Measurements from ENCODE around the gene ITGB3. TPM values are rescaled to one million over a fixed set of nuclear protein-coding genes. Genes with fewer than 3 reads are reported as not detected.

The ITGB3 gene
- total and polyA plus RNA-seq, 9 of the 15 experiments (the other 6 are each of a cell fraction or from before 2014, with no cell fraction given) = 0.08 to 2.6 (median 0.62) TPM; not detected in 1

- TF ChIP-seq POLR2B (IDR thresholded peaks at IDR 0.05; ENCODE audit: low read depth, partially characterized antibody) = no peak
- no peak for TF ChIP-seq CHD1 (IDR thresholded peaks at IDR 0.05; ENCODE audit: low read length)
- no peak for TF ChIP-seq PPARD (CRISPR knock-in tag; IDR thresholded peaks at IDR 0.05)
- TF ChIP-seq TOE1 (IDR thresholded peaks at IDR 0.05; ENCODE audit: borderline replicate concordance) = no peak
- no peak for TF ChIP-seq TOE1 (CRISPR knock-in tag; IDR thresholded peaks at IDR 0.05; ENCODE audit: borderline replicate concordance, low read depth)
- no peak for TF ChIP-seq ZNF174 (CRISPR knock-in tag; IDR thresholded peaks at IDR 0.05)
- peak in 1 of 2 experiments; percentile 90; a peak in 2 of 4 replicates for TF ChIP-seq SRF (CRISPR knock-in tag; IDR thresholded peaks at IDR 0.05)
- no peak for TF ChIP-seq MCM3 (IDR thresholded peaks at IDR 0.05)
- no peak for TF ChIP-seq HINFP (tag; conservative IDR thresholded peaks at IDR 0.05; ENCODE audit: low read depth)
- TF ChIP-seq PCBP1 (IDR thresholded peaks at IDR 0.05; ENCODE audit: low read depth, low read length, poor library complexity, severe bottlenecking) = no peak
- TF ChIP-seq ATF7 (IDR thresholded peaks at IDR 0.05) = peak; percentile 45
- no peak for TF ChIP-seq RFX5 (IDR thresholded peaks at IDR 0.05; ENCODE audit: low read depth, low read length)
- no peak for TF ChIP-seq ZNF695 (CRISPR knock-in tag; IDR thresholded peaks at IDR 0.05)
- peak; percentile 67; the same call in 1 of the 2 replicates for TF ChIP-seq RNF2 (IDR thresholded peaks at IDR 0.05)
- no peak for TF ChIP-seq HNRNPH1 (optimal IDR thresholded peaks at IDR 0.05; ENCODE audit: low read depth, low read length)
- no peak for TF ChIP-seq ZNF57 (CRISPR knock-in tag; IDR thresholded peaks at IDR 0.05)
- peak; percentile 62 to 81; a peak in 3 of 4 replicates for TF ChIP-seq MAZ (CRISPR knock-in tag; conservative IDR thresholded peaks at IDR 0.05 in 1 of 2, IDR thresholded peaks at IDR 0.05 in 1 of 2)
- no peak for TF ChIP-seq SMAD2 (IDR thresholded peaks at IDR 0.05; ENCODE audit: low read depth, low read length)
- peak; percentile 80 for TF ChIP-seq MTA2 (IDR thresholded peaks at IDR 0.05; ENCODE audit: low read depth)
- TF ChIP-seq FUS (optimal IDR thresholded peaks at IDR 0.05; ENCODE audit: low read depth, low read length) = no peak
- TF ChIP-seq BHLHE40 (IDR thresholded peaks at IDR 0.05; ENCODE audit: low read length) = peak; percentile 57
- TF ChIP-seq ZNF76 (CRISPR knock-in tag; IDR thresholded peaks at IDR 0.05; ENCODE audit: borderline replicate concordance) = 0 out of 2 replicates have a peak, but pooled peaks have one; percentile 65
- TF ChIP-seq KDM2B (CRISPR knock-in tag; IDR thresholded peaks at IDR 0.05) = no peak
- TF ChIP-seq E2F6 (IDR thresholded peaks at IDR 0.05; ENCODE audit: borderline replicate concordance in 1 of 2, extremely low read depth in 1 of 2, insufficient read depth in 1 of 2, insufficient read length in 1 of 2, low read depth in 1 of 2, low read length in 1 of 2, poor library complexity in 1 of 2, severe bottlenecking in 1 of 2) = peak in 1 of 2 experiments; percentile 17
- TF ChIP-seq GTF2E2 (tag; IDR thresholded peaks at IDR 0.05) = no peak
- TF ChIP-seq PURB (CRISPR knock-in tag; IDR thresholded peaks at IDR 0.05; ENCODE audit: low read depth) = no peak
- no peak for TF ChIP-seq PTRF (tag; IDR thresholded peaks at IDR 0.05)
- TF ChIP-seq CEBPG (CRISPR knock-in tag; IDR thresholded peaks at IDR 0.05) = no peak
- no peak for TF ChIP-seq CEBPG (tag; conservative IDR thresholded peaks at IDR 0.05 in 1 of 2, IDR thresholded peaks at IDR 0.05 in 1 of 2)
Measured at GRCh38 chr17:47218896-47219430, 34.7 kb upstream of the ITGB3 start (continued).
